Measurements from ENCODE around the gene SCD.

Gene SCD

DNA sequence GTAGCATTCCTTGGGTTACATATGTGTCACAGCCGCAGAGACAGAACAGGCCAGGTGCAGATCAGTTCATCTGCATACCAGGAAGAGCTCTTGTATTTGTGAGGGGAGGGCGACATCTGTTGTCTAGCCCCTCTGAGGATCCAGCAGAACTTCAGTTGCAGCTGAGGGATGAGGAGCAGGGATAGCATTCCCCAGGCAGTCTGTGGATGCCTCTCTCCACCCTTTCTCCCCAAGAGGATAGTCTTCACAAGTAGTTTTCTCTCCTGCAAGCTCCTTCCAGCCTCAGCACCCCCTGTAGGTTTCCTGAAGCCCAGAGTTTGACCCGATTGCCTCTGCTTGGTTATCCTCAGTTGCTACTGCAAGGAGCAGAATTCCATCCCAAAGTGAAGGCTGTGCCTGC is 2.6 kb downstream of the SCD start:
- Mint-ChIP-seq H3K4me1 (peaks cover 27% of the 10 kb centered on the region), H3K9me3 (no peaks in the 10 kb centered on the region), H3K27ac (no peak overlapping the region), H3K36me3 (peaks cover 9% of the 10 kb centered on the region), H3K27me3 (no peaks in the 10 kb centered on the region), H3K4me3 (no peak overlapping the region)

GRCh38 chr10:100350914-100351485 is 4.0 kb downstream of the SCD start:
- Mint-ChIP-seq H3K36me3 (peaks cover 20% of the 10 kb centered on the region), H3K4me3 (no peak overlapping the region), H3K9me3 (no peaks in the 10 kb centered on the region), H3K4me1 (peaks cover 22% of the 10 kb centered on the region), H3K27me3 (no peaks in the 10 kb centered on the region), H3K27ac (no peak overlapping the region)

DNA sequence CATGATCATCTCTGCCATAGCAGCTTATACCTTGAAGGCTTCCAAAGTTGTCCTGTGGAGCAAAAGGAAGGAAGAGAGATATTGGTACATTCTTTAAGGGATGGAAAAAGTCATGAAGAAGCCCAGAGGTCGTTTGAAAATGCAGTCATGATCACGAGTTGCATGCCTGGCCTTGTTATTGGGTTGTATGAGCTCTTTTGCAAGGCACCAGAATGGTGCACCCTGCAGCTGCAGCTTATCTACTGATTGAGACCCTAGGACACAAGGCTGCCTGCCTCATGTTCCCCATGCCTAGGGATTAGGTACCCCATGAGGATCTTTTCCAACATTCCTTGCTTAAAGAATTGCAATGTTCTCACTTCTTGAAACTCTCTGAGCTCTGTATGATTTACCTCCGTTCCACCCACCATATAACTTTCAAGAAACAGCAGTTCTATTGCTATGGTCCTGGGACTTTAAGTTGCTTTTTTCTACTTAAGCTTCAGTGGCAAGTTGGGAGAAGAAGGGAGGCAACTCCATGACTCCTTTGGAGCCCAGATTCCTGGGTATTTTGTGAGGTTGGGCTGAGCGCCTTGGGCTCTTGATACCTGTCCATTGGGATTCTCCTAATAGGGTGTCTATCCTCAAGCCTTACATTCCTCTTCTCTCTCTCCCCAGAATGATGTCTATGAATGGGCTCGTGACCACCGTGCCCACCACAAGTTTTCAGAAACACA is 6.9 kb downstream of the SCD start:
- H3K4me1 Mint-ChIP-seq: peaks cover 8% of the 10 kb centered on the region
- no peaks in the 10 kb centered on the region for H3K9me3 Mint-ChIP-seq

GRCh38 chr10:100355086-100355485 is 8.1 kb downstream of the SCD start:
- Mint-ChIP-seq H3K27ac (no peak overlapping the region), H3K9me3 (no peaks in the 10 kb centered on the region), H3K4me1 (peaks cover 8% of the 10 kb centered on the region), H3K27me3 (no peaks in the 10 kb centered on the region), H3K36me3 (peaks cover 35% of the 10 kb centered on the region), H3K4me3 (no peak overlapping the region)

More for the DNA sequence above, 6.9 kb downstream of the SCD start:
- H3K36me3 Mint-ChIP-seq: peaks cover 30% of the 10 kb centered on the region
- no peak overlapping the region for H3K4me3 Mint-ChIP-seq
- no peaks in the 10 kb centered on the region for H3K27me3 Mint-ChIP-seq
- H3K27ac Mint-ChIP-seq: no peak overlapping the region

- no peaks in the 10 kb centered on the region for H3K9me3 Mint-ChIP-seq
- no peaks in the 10 kb centered on the region for H3K27me3 Mint-ChIP-seq
- H3K4me3 Mint-ChIP-seq: no peak overlapping the region
- no peak overlapping the region for H3K27ac Mint-ChIP-seq
- H3K4me1 Mint-ChIP-seq: peaks cover 8% of the 10 kb centered on the region
- peaks cover 42% of the 10 kb centered on the region for H3K36me3 Mint-ChIP-seq
These were observed 9.3 kb downstream of the SCD start for GRCh38 chr10:100356067-100357017.

- peaks cover 42% of the 10 kb centered on the region for H3K36me3 Mint-ChIP-seq
- H3K27ac Mint-ChIP-seq: no peak overlapping the region
- no peak overlapping the region for H3K4me3 Mint-ChIP-seq
- no peaks in the 10 kb centered on the region for H3K9me3 Mint-ChIP-seq
- H3K27me3 Mint-ChIP-seq: no peaks in the 10 kb centered on the region
- peaks cover 8% of the 10 kb centered on the region for H3K4me1 Mint-ChIP-seq
These were observed 10.2 kb downstream of the SCD start for GRCh38 chr10:100357059-100357858.

GRCh38 chr10:100359030-100359432 is 12.0 kb downstream of the SCD start:
- H3K4me3 Mint-ChIP-seq: no peak overlapping the region
- H3K27ac Mint-ChIP-seq: no peak overlapping the region
- H3K27me3 Mint-ChIP-seq: no peaks in the 10 kb centered on the region
- H3K36me3 Mint-ChIP-seq: peaks cover 37% of the 10 kb centered on the region
- H3K4me1 Mint-ChIP-seq: peaks cover 8% of the 10 kb centered on the region
- no peaks in the 10 kb centered on the region for H3K9me3 Mint-ChIP-seq

GRCh38 chr10:100359529-100360150 is 12.6 kb downstream of the SCD start:
- peaks cover 8% of the 10 kb centered on the region for H3K4me1 Mint-ChIP-seq
- no peak overlapping the region for H3K27ac Mint-ChIP-seq
- H3K9me3 Mint-ChIP-seq: no peaks in the 10 kb centered on the region
- no peaks in the 10 kb centered on the region for H3K27me3 Mint-ChIP-seq
- H3K4me3 Mint-ChIP-seq: no peak overlapping the region
- H3K36me3 Mint-ChIP-seq: peaks cover 33% of the 10 kb centered on the region

GRCh38 chr10:100360234-100360633 is 13.2 kb downstream of the SCD start:
- no peaks in the 10 kb centered on the region for H3K9me3 Mint-ChIP-seq
- no peak overlapping the region for H3K27ac Mint-ChIP-seq
- peaks cover 8% of the 10 kb centered on the region for H3K4me1 Mint-ChIP-seq
- no peaks in the 10 kb centered on the region for H3K27me3 Mint-ChIP-seq
- no peak overlapping the region for H3K4me3 Mint-ChIP-seq
- H3K36me3 Mint-ChIP-seq: peaks cover 28% of the 10 kb centered on the region

- no peak overlapping the region for H3K4me3 Mint-ChIP-seq
- peaks cover 8% of the 10 kb centered on the region for H3K4me1 Mint-ChIP-seq
- no peak overlapping the region for H3K27ac Mint-ChIP-seq
- peaks cover 14% of the 10 kb centered on the region for H3K36me3 Mint-ChIP-seq
- no peaks in the 10 kb centered on the region for H3K9me3 Mint-ChIP-seq
- no peaks in the 10 kb centered on the region for H3K27me3 Mint-ChIP-seq
These were observed 15.8 kb downstream of the SCD start for GRCh38 chr10:100362570-100363496.

DNA sequence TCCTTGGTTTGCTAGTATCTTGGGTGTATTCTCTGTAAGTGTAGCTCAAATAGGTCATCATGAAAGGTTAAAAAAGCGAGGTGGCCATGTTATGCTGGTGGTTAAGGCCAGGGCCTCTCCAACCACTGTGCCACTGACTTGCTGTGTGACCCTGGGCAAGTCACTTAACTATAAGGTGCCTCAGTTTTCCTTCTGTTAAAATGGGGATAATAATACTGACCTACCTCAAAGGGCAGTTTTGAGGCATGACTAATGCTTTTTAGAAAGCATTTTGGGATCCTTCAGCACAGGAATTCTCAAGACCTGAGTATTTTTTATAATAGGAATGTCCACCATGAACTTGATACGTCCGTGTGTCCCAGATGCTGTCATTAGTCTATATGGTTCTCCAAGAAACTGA is 17.1 kb downstream of the SCD start:
- no peak overlapping the region for H3K27ac Mint-ChIP-seq
- H3K36me3 Mint-ChIP-seq: peaks cover 9% of the 10 kb centered on the region
- H3K4me1 Mint-ChIP-seq: peaks cover 4% of the 10 kb centered on the region
- H3K9me3 Mint-ChIP-seq: no peaks in the 10 kb centered on the region
- H3K27me3 Mint-ChIP-seq: no peaks in the 10 kb centered on the region
- no peak overlapping the region for H3K4me3 Mint-ChIP-seq

DNA sequence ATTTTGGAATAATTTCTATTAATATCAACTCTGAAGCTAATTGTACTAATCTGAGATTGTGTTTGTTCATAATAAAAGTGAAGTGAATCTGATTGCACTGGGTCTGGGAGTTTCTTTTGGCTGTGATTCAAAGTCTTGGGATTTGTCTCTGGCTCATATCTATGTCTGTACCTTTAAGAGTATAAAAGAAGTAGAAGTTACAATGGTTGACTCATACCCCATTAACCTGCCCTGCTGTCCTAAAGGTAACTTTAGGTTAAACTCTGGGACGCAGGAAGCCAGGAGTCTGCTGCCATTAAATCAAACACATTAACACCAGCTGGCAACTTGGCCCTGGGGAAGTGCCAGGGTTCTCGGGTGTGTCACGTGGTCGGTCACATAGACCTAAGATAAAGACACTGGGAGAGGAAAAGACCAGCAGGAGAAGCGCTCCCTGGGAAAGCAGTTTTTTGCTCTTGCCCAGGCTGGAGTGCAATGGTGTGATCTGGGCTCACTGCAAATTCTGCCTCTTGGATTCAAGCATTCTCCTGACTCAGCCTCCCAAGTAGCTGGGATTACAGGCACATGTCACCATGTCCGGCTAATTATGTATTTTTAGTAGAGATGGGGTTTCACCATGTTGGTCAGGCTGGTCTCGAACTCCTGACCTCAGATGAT is 17.8 kb downstream of the SCD start:
- Mint-ChIP-seq H3K4me3 (no peak overlapping the region), H3K36me3 (peaks cover 7% of the 10 kb centered on the region), H3K27ac (no peak overlapping the region), H3K4me1 (peaks cover 4% of the 10 kb centered on the region), H3K27me3 (no peaks in the 10 kb centered on the region), H3K9me3 (no peaks in the 10 kb centered on the region)

DNA sequence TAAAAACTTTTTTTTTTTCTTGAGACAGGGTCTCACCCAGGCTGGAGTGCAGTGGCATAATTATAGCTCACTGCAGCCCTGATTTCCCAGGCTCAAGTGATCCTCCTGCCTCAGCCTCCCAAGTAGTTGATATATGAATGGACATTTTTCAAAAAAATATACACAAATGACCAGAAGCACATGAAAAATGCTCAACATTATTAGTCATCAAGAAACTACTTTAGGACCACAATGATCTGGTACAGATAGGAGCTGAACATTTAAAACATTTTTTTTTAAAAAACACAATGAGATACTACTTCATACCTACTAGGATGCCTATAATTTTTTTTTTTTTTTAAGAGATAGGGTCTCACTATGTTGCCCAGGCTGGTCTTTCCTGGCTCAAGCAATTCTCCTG is 21.7 kb downstream of the SCD start:
- Mint-ChIP-seq H3K36me3 (no peaks in the 10 kb centered on the region), H3K27ac (no peak overlapping the region), H3K4me1 (peaks cover 20% of the 10 kb centered on the region), H3K27me3 (no peaks in the 10 kb centered on the region), H3K9me3 (no peaks in the 10 kb centered on the region), H3K4me3 (no peak overlapping the region)
